Activated CD4-positive, alpha-beta T cell treated with anti-CD3 and anti-CD28 coated beads, Interleukin-2, amount 50 U/mL, for 4 hours (primary cell): ENCODE data around the gene PAPSS2.
"Not testable (repeated sequence)": the region's sequence is repeated elsewhere in the genome, so short reads cannot be mapped to it uniquely, and the experiment has no call there.

Experiments used
- DNase-seq, 2 experiments: peaks; one replicate each; pipeline ENCODE4 v3.0.0-alpha.2; 2020

PAPSS2 gene

GRCh38 chr10:87712913-87713616 is 53.4 kb downstream of the PAPSS2 start:
- no peak for DNase-seq

- no peak for DNase-seq
Measured at GRCh38 chr10:87713707-87714106, 54.0 kb downstream of the PAPSS2 start.

DNA sequence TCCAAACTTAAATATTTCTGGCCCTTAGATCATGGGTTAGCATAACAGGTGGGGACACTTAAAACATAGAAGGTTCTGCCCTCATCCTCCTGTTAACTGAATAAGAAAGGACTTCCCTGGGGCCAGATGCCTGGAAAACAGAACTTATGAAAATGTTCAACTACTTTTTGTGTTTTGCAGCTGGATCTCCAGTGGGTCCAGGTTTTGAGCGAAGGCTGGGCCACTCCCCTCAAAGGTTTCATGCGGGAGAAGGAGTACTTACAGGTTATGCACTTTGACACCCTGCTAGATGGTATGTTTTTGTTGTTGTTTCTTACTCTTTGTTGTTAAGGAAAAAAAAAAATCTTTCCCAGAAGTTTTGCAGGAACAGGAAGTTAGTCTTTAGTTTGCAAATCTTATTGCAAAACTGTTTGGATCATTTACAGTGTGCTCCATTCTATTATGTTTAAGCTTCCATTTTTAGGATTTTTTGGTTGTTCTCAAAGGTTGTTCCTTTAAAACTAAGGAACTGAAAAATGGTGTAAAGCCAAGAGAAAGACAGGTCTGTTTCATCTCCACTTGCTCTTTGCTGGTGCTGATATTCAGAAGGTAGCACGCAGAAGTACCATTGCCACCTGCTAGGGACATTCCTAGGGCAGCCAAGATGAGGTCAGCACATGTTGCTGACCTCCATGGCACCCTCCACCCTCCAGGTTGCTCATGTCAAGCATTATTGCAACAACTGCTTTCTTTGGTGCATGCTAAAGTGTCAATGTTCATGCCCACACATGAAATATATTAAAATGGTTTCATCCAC is 56.1 kb downstream of the PAPSS2 start:
- no peak for DNase-seq

- no peak for DNase-seq
Measured at GRCh38 chr10:87716348-87716670, 56.6 kb downstream of the PAPSS2 start.

GRCh38 chr10:87720665-87721064 is 61.0 kb downstream of the PAPSS2 start:
- DNase-seq = no peak

DNA sequence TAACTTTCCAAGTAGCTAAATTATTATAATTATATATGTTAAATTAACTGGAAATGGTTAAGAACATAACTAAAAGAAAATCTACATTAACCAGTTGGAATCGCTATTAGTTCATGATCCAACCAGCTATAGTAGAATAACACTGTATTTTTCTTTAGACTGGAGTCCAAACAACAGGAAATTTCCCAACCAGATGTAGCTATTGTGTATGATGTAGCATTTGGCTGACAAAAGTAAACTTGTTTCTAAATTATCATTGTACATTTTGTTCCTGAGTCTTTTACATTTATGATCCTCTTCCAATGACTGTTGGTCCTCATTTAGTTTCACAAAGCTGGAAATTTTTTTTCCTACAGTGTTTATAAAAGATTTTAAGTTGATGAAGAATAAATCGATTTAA is 62.1 kb downstream of the PAPSS2 start:
- no peak for DNase-seq

DNA sequence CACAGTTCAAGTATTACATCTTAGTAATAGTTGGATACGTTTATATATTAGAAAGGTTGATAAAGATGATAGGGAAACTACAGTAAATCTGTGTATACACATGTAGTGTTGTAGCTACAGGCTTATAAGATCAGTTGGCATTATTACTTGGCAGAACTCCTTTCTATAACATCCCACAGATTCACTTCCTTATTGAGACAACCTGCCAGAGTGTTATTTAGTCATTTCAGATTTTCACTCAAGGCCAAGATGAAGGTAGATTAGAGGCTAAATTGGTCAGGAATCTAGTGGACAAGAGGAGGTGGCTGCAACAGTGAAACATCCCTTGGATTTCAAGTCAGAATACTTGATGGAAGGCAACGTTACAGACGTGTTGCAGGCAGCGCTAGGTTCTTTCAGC is 63.0 kb downstream of the PAPSS2 start:
- DNase-seq = no peak

DNA sequence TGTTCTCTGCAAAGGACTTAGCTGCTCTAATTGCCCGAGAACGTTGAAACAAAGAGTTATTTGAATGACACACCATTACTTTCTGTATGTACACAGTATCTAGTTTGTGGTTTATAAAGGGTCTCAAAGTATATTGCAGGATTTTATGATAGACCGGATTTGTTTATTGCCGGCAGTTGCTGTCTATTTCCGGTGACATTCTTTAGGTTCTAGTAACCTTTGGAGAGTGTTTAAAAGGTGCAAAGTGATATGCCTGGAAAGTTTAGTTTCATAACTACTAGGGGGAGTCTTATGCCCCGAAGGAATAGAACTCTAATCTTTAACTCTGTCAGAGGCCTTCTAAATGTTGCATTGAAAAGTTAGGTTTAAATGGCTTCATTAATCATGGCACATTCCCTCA is 63.8 kb downstream of the PAPSS2 start:
- DNase-seq = no peak

DNA sequence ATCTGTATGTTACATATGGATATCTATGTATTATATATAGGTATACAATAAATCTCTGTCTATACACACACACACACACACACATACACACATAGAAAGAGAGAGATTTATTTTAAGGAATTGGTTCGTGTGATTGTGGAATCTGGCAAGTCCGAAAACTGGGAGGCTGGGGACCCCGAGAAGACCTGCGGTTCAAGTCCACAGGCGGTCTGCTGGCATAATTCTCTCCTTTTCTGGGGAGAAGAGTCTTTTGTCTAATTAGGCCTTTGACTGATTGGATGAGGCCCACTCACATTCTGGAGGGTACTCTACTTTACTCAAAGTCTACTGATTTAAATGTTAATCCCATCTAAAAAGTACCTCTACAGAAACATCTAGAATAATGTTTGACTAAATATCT is 65.1 kb downstream of the PAPSS2 start:
- no peak for DNase-seq

DNA sequence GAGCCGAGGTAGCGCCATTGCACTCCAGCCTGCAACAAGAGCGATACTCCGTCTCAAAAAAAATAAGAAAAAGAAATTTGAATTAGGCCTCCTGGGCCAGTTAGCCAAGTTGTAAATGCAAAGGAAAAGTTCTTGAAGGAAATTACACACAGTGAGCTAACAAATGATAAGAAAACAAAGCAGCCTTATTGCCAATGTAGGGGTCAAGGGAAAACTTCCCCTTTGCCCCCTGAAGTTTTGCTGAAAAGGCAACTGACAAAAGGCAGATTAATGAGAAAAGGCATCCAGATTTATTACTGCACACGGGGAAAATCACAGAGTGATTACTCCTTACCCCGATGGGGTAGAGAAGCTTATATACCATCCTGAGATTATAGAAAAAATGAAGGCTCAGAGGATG is 70.3 kb downstream of the PAPSS2 start:
- no peak for DNase-seq

GRCh38 chr10:87733081-87733480 is 73.4 kb downstream of the PAPSS2 start:
- no peak for DNase-seq

- no peak for DNase-seq
Measured at GRCh38 chr10:87734987-87735827, 75.5 kb downstream of the PAPSS2 start.

- not testable (repeated sequence) for DNase-seq
Measured at GRCh38 chr10:87738253-87738652, 78.6 kb downstream of the PAPSS2 start.

DNA sequence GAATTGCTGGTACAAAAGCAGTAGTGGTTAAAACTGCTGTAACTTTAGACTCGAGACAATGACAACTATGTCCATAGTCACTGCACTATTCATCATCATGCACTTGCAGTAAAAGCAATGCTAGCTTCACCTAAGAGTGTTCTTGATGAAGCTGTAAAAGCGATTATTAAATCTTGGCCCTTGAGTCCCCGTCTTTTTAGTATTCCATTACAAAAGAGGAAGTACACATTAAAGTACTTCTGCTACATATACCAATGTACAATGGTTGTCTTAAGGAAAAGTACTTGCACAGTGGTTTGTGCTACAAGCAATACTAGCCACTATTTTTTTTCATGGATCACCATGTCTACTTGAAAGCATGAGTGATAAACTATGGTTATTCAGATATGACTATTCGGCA is 80.0 kb downstream of the PAPSS2 start:
- no peak for DNase-seq

DNA sequence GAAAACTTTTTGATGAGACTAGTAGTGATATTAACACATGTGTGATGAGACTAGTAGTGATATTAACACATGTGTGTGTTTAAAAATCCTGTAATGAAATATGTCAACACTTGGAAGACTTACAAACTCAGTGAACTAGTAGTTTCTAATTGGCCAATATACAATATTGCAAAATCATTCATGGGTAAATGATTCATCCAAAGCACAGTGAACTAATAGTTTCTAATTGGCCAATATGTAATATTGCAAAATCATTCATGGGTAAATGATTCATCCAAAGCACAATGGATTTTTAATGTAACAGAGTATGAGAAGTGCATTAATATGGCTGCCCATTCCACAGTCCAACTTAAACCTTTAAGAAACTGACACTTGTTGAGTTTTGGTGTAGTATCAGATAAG is 80.6 kb downstream of the PAPSS2 start:
- DNase-seq = no peak

GRCh38 chr10:87742992-87743610 is 83.4 kb downstream of the PAPSS2 start:
- DNase-seq = not testable (repeated sequence)

DNA sequence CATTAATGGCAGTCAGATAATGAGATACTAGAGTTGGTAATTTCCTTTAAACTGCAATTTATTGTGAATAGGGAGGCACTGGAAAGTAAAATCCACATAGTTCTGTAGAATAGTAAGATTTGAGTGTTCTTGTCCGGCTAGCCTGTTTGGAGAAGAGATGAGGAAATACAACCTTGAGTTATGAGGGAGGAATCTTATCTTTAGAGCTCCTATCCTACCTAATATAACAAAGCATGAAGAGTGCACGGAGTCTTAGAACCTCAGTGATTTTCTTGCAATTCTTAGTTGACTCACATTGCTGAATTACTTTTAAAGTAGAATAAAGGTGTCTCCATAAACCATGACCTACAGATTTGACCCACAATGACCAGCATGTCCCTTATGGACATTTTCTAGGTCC is 84.9 kb downstream of the PAPSS2 start:
- no peak for DNase-seq

GRCh38 chr10:87746911-87747310 is 87.2 kb downstream of the PAPSS2 start:
- no peak for DNase-seq

GRCh38 chr10:87748244-87748643 is 88.6 kb downstream of the PAPSS2 start:
- DNase-seq = not testable (repeated sequence)

DNA sequence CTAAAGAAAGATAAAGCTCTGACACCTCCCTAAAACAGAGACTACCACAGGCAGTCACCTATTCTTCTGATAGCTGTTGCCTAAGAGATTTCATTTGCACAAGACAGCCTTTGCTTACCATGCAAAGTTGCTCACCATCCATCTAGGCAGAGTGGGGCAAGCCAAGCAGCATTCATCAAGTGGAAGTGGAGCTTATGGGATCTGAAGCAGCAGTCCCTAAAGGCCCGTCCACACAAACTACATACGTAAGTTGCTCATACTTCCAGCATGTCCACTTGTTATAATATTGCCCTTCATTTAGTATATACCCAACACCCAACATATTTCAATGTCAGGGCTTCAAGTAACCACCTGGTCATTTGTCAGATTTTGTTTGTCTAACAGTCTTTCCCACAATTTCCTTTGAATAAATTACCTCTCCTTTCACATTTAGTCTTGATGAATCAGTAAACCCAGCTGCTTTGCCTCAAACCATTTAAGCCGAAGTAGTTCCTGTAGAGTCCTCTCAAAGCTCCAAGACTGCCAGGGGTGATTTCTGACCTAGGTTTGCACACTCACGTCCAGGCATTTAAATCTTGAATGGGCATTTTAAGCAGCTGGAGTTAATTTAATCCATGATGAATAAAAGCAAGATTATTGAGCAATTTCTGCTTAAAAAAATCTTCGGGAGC is 90.5 kb downstream of the PAPSS2 start:
- no peak for DNase-seq

DNA sequence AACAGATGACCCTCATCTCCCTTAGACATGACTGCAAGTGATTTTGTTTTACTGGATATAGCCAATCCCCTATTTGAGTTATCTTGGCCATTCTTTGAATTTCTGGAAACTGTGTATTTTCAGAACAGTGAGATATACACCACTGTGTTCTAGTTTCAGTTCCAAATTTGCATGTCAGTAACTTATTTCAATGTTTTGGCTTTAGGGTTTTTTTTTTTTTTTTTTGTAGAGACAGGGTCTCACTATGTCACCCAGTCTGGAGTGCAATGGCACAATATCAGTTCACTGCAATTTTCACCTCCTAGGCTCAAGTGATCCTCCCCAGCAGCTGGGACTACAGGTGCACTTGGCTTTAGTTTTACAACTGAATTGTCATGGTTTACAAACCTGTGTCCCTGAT is 91.1 kb downstream of the PAPSS2 start:
- DNase-seq = no peak

DNA sequence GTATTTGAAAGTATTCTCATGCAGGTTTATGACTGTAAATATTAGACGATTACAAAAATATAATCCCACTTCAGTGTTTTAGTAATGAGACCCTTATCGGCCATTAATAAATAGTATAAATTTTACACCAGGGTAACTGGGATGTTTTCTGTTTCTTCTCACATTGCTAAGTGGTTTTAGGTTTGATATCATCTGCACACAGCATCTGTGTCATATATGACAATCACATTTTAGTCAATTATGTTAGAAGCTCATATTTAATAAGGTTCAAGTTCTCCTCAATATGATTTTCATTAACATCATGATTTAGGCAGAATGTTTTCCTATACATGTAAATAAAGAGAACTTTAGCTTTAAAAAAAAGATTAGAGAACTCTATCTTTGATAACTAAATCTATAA is 91.6 kb downstream of the PAPSS2 start:
- DNase-seq = no peak

GRCh38 chr10:87752566-87752965 is 92.9 kb downstream of the PAPSS2 start:
- DNase-seq = no peak
